ENCODE measurements around the gene PPP1CA.

The PPP1CA gene

GRCh38 chr11:67349457-67349856, 52.2 kb downstream of the PPP1CA start:
- DNase-seq, result no peak

GRCh38 chr11:67349036-67349435, 52.6 kb downstream of the PPP1CA start:
- DNase-seq, result no peak

All from stimulated activated naive CD4-positive, alpha-beta T cell treated with Interleukin-2 at 50 U/mL for 16 hours (primary cell).